PC-3 (cell line): ENCODE results near the gene TAPT1. TPM values are rescaled to one million over a fixed set of nuclear protein-coding genes. Genes with fewer than 3 reads are reported as not detected.
"Not testable (repeated sequence)": the region's sequence is repeated elsewhere in the genome, so short reads cannot be mapped to it uniquely, and the experiment has no call there.

Source experiments
- ATAC-seq: fragments of 200-7000 bp; cut with Tn5 transposase; 2 replicates; pipeline ENCODE4 v1.9.1; 2020; ENCODE audit warnings: mild to moderate bottlenecking, moderate library complexity
- BruUV-seq: library from RNA; stranded (reverse); fragments of 400-500 nt; replicated peaks from 2 replicates; lab custom pipeline; 2021; lab: Mats Ljungman, UMichigan
- CTCF ChIA-PET: fragments of 300-600 bp; sonication (Branson Sonifier 250); formaldehyde crosslinking; loops from one replicate; lab custom pipeline; 2022; ENCODE audit warnings: antibody characterized with exemption; lab: Charles Lee
- POLR2A ChIA-PET: fragments of 300-600 bp; sonication (Branson Sonifier 250); formaldehyde crosslinking; loops from one replicate; lab custom pipeline; 2022; ENCODE audit warnings: antibody characterized with exemption; ENCODE audit not compliant: unreplicated experiment; lab: Charles Lee
- DNase-seq: peaks from one replicate; pipeline ENCODE4 v3.0.0-alpha.2; 2015
- H2AFZ ChIP-seq: fragments of 300-600 bp; sonication (generic); 2 replicates; pipeline ENCODE4 v1.6.0; 2016; ENCODE audit warnings: antibody characterized with exemption, low read length
- H3F3A ChIP-seq: fragments of 300-600 bp; sonication (generic); one replicate; pipeline ENCODE4 v1.6.0; 2017; ENCODE audit warnings: antibody characterized with exemption, low read length, control low read depth, mild to moderate bottlenecking; ENCODE audit not compliant: unreplicated experiment
- H3K27ac ChIP-seq: fragments of 300-600 bp; sonication (generic); 2 replicates; pipeline ENCODE4 v1.5.1; 2016; ENCODE audit warnings: mild to moderate bottlenecking, low read length
- H3K27me3 ChIP-seq: fragments of 300-600 bp; sonication (generic); 2 replicates; pipeline ENCODE4 v1.6.1; 2016; ENCODE audit warnings: low read length, mixed read lengths
- H3K36me3 ChIP-seq: fragments of 300-600 bp; sonication (generic); 2 replicates; pipeline ENCODE4 v1.6.1; 2016; ENCODE audit warnings: low read depth, mixed run types, low read length, mixed read lengths
- H3K4me1 ChIP-seq: fragments of 300-600 bp; sonication (generic); 2 replicates; pipeline ENCODE4 v1.5.1; 2016; ENCODE audit warnings: low read length; ENCODE audit not compliant: insufficient read depth
- H3K4me2 ChIP-seq: fragments of 300-600 bp; sonication (generic); 2 replicates; pipeline ENCODE4 v1.6.0; 2016; ENCODE audit warnings: low read length
- H3K4me3 ChIP-seq: fragments of 300-600 bp; sonication (generic); 2 replicates; pipeline ENCODE4 v1.5.1; 2016; ENCODE audit warnings: mild to moderate bottlenecking, low read length, mixed read lengths
- H3K79me2 ChIP-seq: fragments of 300-600 bp; sonication (generic); 2 replicates; pipeline ENCODE4 v1.6.1; 2017; ENCODE audit warnings: low read length, mixed read lengths
- H3K9ac ChIP-seq: fragments of 300-600 bp; sonication (generic); 2 replicates; pipeline ENCODE4 v1.6.0; 2016; ENCODE audit warnings: mild to moderate bottlenecking, low read length
- H3K9me2 ChIP-seq: fragments of 300-600 bp; sonication (generic); replicated peaks from 2 replicates; pipeline ENCODE4 v1.6.1; 2016; ENCODE audit warnings: mixed run types, low read length, mixed read lengths
- H3K9me3 ChIP-seq: fragments of 300-600 bp; sonication (generic); 2 replicates; pipeline ENCODE4 v1.6.1; 2016; ENCODE audit warnings: low read length, mixed read lengths
- H4K20me1 ChIP-seq: fragments of 300-600 bp; sonication (generic); 2 replicates; pipeline ENCODE4 v1.6.1; 2016; ENCODE audit warnings: low read length, mixed read lengths
- EZH2 ChIP-seq: fragments of 300-600 bp; sonication (generic); IDR thresholded peaks from one replicate; pipeline ENCODE4 v1.6.1; 2017; ENCODE audit warnings: antibody characterized with exemption, mild to moderate bottlenecking, low read length; ENCODE audit not compliant: unreplicated experiment
- EZH2phosphoT487 ChIP-seq: fragments of 300-600 bp; sonication (generic); IDR thresholded peaks from 2 replicates; pipeline ENCODE4 v1.6.1; 2018; ENCODE audit warnings: mild to moderate bottlenecking, antibody characterized with exemption, low read length, borderline replicate concordance
- intact Hi-C: fragments of 100-400 bp; cut with micrococcal nuclease; formaldehyde crosslinking; loops from 2 replicates; pipeline ENCODE4 v1.9.0; 2023
- total RNA-seq: library from RNA; depleted of rRNA; stranded (reverse); fragments of >200 nt; gene quantifications from 2 replicates; pipeline ENCODE4 v1.2.3, GENCODE V29; 2014
- TF ChIP-seq, protein P1 (sequence below): fragments of 300-600 bp; sonication (generic); conservative IDR thresholded peaks from 2 replicates; pipeline ENCODE4 v1.5.1; 2017; ENCODE audit warnings: antibody characterized with exemption, low read depth, mild to moderate bottlenecking, low read length

The TAPT1 gene
- total RNA-seq, 1 experiment from 2014 or later, result 8.7 TPM

DNA sequence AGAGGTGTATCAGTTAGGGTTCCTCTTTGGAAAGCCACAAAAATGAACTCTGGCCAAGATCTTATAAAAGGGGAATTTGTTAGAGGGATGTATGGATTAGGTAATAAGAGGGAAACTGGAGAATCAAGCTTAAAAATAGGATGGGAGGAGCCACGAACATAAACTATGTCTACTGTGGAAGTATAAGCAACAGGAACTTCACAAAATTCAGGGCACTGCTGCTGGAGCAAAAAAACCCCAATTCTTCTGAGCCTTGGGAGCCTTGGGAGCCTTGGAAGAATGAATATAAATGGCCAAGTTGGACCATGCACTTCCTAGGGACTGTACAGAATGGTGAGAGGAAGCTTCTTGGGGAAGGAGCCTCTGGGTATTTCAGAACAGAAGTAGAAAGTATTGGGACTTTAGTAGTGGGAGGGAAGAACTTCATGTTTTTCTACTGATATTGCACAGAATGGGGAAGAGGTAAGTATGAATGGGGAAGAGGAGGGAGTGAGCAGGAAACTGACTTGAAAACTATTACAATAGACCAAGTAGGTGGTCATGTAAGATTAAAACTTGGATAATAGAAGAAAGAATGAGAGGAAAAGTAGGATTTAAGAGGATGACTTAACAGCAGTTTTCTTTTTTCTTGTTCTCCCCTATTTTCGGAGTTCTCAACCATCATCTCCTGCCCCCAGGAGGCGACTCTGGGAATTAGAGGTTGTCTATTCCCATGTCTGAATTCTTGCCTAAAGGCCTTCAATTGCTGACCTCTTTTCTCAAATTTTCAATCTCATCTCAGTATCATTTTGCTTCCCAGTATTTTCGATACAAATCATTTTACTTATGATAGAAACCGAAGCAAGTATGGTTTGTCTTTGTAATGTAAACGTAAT lies 44.4 kb upstream of the TAPT1 start:
- Histone ChIP-seq H3F3A (no peaks in the 10 kb centered on the region), H3K4me1 (peaks cover 23% of the 10 kb centered on the region), H2AFZ (peak overlapping the region; percentile 76), H3K79me2 (no peaks in the 10 kb centered on the region), H3K4me2 (peak overlapping the region; percentile 75), H3K9me2 (no peaks in the 10 kb centered on the region), H3K27me3 (no peaks in the 10 kb centered on the region), H4K20me1 (no peaks in the 10 kb centered on the region), H3K9ac (no peak overlapping the region), H3K4me3 (peak overlapping the region; percentile 7; the same call in 1 of the 2 replicates), H3K36me3 (no peaks in the 10 kb centered on the region), H3K27ac (peak overlapping the region; percentile 54), H3K9me3 (no peaks in the 10 kb centered on the region)
- BruUV-seq, result no TSS peak
- DNase-seq (peak; percentile 7), ATAC-seq (no peak)
- POLR2A ChIA-PET, result no interaction called here
- CTCF ChIA-PET, result no interaction called here
- intact Hi-C loops, result no loop called here
- TF ChIP-seq, protein P1, sequence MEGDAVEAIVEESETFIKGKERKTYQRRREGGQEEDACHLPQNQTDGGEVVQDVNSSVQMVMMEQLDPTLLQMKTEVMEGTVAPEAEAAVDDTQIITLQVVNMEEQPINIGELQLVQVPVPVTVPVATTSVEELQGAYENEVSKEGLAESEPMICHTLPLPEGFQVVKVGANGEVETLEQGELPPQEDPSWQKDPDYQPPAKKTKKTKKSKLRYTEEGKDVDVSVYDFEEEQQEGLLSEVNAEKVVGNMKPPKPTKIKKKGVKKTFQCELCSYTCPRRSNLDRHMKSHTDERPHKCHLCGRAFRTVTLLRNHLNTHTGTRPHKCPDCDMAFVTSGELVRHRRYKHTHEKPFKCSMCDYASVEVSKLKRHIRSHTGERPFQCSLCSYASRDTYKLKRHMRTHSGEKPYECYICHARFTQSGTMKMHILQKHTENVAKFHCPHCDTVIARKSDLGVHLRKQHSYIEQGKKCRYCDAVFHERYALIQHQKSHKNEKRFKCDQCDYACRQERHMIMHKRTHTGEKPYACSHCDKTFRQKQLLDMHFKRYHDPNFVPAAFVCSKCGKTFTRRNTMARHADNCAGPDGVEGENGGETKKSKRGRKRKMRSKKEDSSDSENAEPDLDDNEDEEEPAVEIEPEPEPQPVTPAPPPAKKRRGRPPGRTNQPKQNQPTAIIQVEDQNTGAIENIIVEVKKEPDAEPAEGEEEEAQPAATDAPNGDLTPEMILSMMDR, result peak; percentile 27
- TF ChIP-seq EZH2phosphoT487, result no peak

DNA sequence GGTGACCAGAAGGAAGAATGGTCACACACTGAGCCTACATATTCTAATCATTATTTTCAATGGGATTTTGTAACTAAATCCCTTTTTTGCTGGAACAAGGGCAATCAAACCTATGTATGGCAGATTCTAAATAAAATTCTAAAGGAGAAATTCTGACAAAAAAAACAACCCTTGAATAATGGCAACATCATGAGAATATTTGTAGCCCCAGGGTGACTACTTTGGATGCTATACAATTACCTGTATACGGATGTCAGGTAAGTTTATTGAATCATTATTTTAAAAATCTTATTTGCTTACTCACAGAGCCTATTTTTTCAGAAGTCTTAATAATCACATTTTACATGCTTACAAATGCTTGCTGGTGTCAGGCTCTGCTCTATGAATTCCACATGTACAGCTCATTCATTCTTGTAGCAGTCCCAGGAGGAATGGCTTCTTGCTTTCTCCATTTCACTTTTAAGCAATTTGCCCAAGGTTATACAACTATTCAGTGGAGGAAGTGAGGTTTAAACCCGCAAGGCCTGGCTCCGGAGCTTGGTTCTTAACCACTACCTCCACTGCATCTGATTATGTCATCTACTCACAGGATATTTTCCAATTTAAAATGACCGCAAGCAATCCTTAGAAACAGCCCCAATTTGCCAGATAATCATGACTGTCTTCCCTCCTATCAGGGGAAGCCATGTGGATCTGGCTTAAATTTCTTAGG lies 43.6 kb upstream of the TAPT1 start:
- H3F3A ChIP-seq, H3K9ac ChIP-seq, H3K9me2 ChIP-seq, H3K9me3 ChIP-seq, H4K20me1 ChIP-seq, H3K36me3 ChIP-seq, H3K79me2 ChIP-seq, CTCF ChIA-PET, H3K27me3 ChIP-seq, BruUV-seq: not testable (repeated sequence)
- ATAC-seq (peak; percentile 64), DNase-seq (peak; percentile 76)
- Histone ChIP-seq H3K4me1 (peaks cover 23% of the 10 kb centered on the region), H3K27ac (peak overlapping the region; percentile 54), H3K4me2 (peak overlapping the region; percentile 75), H3K4me3 (peak overlapping the region; percentile 7; the same call in 1 of the 2 replicates), H2AFZ (peak overlapping the region; percentile 76)
- POLR2A ChIA-PET, result interaction anchor here (0.5 kb wide), 1 partner anchor 458 kb away, joined by 18 read pairs; no protein-coding TSS in a partner anchor
- intact Hi-C loops, result loop anchor here (5.0 kb wide), 1 partner anchor 308 kb away; the partner anchor contains the start of gene FGFBP2

DNA sequence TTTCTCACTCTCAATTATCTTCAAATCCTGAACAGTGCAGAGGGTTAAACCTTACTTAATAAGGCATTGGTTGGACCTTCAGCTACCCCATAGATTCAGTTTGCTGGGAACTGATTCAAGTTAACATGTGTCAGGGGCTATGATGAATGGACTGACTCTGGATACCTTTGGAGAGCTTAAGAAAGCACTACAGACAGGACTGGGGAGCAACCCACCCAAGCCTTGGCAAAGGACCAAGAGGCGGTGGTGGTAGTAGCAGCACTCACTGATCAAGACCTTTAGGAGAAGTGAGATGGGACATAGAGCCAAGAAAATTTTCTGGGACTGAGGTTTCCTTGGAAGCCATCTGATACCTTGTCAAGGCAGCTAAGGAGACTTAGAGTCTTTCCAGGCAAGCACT lies 43.0 kb upstream of the TAPT1 start:
- H3K27ac ChIP-seq, result peak overlapping the region; percentile 54
- H3K9ac ChIP-seq, result no peak overlapping the region
- H2AFZ ChIP-seq, result no peak overlapping the region
- intact Hi-C loops, result loop anchor here (5.0 kb wide), 1 partner anchor 307 kb away; the partner anchor contains the start of gene FGFBP2
- no peaks in the 10 kb centered on the region for H3K27me3 ChIP-seq
- no peak for ATAC-seq
- no peak for DNase-seq
- no TSS peak for BruUV-seq
- H3K9me2 ChIP-seq, result no peaks in the 10 kb centered on the region
- TF ChIP-seq, protein P1, result no peak
- TF ChIP-seq EZH2 (no peak), EZH2phosphoT487 (no peak)
- H3K4me2 ChIP-seq, result peak overlapping the region; percentile 75
- peaks cover 23% of the 10 kb centered on the region for H3K4me1 ChIP-seq
- no peaks in the 10 kb centered on the region for H3F3A ChIP-seq
- no peak overlapping the region for H3K4me3 ChIP-seq
- H3K9me3 ChIP-seq, result no peaks in the 10 kb centered on the region
- no peaks in the 10 kb centered on the region for H4K20me1 ChIP-seq
- POLR2A ChIA-PET, result no interaction called here
- CTCF ChIA-PET, result no interaction called here
- no peaks in the 10 kb centered on the region for H3K36me3 ChIP-seq
- no peaks in the 10 kb centered on the region for H3K79me2 ChIP-seq
